GM23248 (cell line): ENCODE data around the gene CSNK1G1.

Source experiments
- EZH2 ChIP-seq: fragments of 200-600 bp; sonication (generic); IDR thresholded peaks from 2 replicates; pipeline ENCODE4 v1.6.1; 2018; ENCODE audit warnings: antibody characterized with exemption, mild to moderate bottlenecking; ENCODE audit not compliant: insufficient read depth, poor library complexity, severe bottlenecking
- EZH2phosphoT487 ChIP-seq: fragments of 200-600 bp; sonication (generic); IDR thresholded peaks from 2 replicates; pipeline ENCODE4 v1.6.1; 2018; ENCODE audit warnings: antibody characterized with exemption, moderate library complexity, mild to moderate bottlenecking, low read depth; ENCODE audit not compliant: insufficient read depth

- TF ChIP-seq EZH2 = no peak
- no peak for TF ChIP-seq EZH2phosphoT487
These were observed 209.9 kb downstream of the CSNK1G1 start for GRCh38 chr15:64146041-64146440.
